Vagina (tissue), 2 donors: Measurements from ENCODE around the gene TPSB2. TPM values are rescaled to one million over a fixed set of nuclear protein-coding genes. Genes with fewer than 3 reads are reported as not detected.
"Not testable (repeated sequence)": the region's sequence is repeated elsewhere in the genome, so short reads cannot be mapped to it uniquely, and the experiment has no call there.

Experiments used
- DNase-seq, 2 donors: peaks; one replicate each; pipeline ENCODE4 v3.0.0-alpha.2; 2017; ENCODE audit errors: extremely low spot score in 2 of 2
- H3K27ac ChIP-seq: fragments of 200-600 bp; sonication (generic); one replicate; pipeline ENCODE4 v1.5.1; 2019
- H3K27me3 ChIP-seq: fragments of 200-600 bp; sonication (generic); one replicate; pipeline ENCODE4 v1.5.1; 2019
- H3K36me3 ChIP-seq, 2 donors: fragments of 200-600 bp; sonication (generic); one replicate each; pipeline ENCODE4 v1.5.1; 2017 to 2019
- H3K4me1 ChIP-seq: fragments of 200-600 bp; sonication (generic); one replicate; pipeline ENCODE4 v1.5.1; 2019
- H3K4me3 ChIP-seq, 2 donors: fragments of 200-600 bp; sonication (generic); 1 replicate in 1 of 2; 2 replicates in 1 of 2; pipeline ENCODE4 v1.5.1; 2016 to 2019
- H3K9me3 ChIP-seq: fragments of 200-600 bp; sonication (generic); one replicate; pipeline ENCODE4 v1.5.1; 2019
- CTCF ChIP-seq, 3 experiments: fragments of 450-650 bp in 2 of 3; fragments of 200-600 bp in 1 of 3; sonication (generic) in 1 of 3; IDR thresholded peaks; one replicate each; pipeline ENCODE4 v1.5.1; 2017 to 2019; ENCODE audit warnings: antibody characterized with exemption in 3 of 3, mild to moderate bottlenecking in 2 of 3, moderate library complexity in 2 of 3
- POLR2A ChIP-seq, 2 donors: fragments of 450-650 bp; IDR thresholded peaks; one replicate each; pipeline ENCODE4 v1.6.1; 2017; ENCODE audit warnings: antibody characterized with exemption in 2 of 2, mild to moderate bottlenecking in 2 of 2, moderate library complexity in 2 of 2
- POLR2AphosphoS5 ChIP-seq, 2 donors: sonication (generic); formaldehyde crosslinking; IDR thresholded peaks; one replicate each; pipeline ENCODE4 v1.9.0; 2017; ENCODE audit warnings: antibody characterized with exemption in 2 of 2, mild to moderate bottlenecking in 2 of 2, low read depth in 1 of 2; ENCODE audit not compliant: insufficient read depth in 1 of 2
- intact Hi-C: fragments of 100-400 bp; cut with DNase I; formaldehyde crosslinking; loops from one replicate; pipeline ENCODE4 v1.15.1; 2023
- total RNA-seq: library from RNA; depleted of rRNA; stranded (reverse); fragments of >200 nt; gene quantifications from one replicate; pipeline ENCODE4 v1.2.3, GENCODE V29; 2016

Gene TPSB2
- total RNA-seq, 1 donor from 2014 or later: 59.7 TPM

DNA sequence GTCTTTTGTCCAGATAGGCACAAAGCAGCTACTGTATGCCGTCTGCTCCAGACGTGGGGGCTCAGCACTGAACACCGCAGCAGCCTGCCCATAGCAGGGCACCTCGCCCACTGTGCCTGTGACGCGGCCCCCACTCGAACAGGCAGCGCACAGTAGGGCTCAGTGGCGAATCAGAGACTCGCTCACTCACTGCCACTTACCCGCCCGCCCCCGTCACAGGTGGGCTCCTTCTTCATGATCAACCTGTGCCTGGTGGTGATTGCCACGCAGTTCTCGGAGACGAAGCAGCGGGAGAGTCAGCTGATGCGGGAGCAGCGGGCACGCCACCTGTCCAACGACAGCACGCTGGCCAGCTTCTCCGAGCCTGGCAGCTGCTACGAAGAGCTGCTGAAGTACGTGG, 28.5 kb downstream of the TPSB2 start:
- H3K4me3 ChIP-seq: no peak overlapping the region
- H3K27ac ChIP-seq: no peak overlapping the region
- no peak for TF ChIP-seq POLR2A (IDR thresholded peaks at IDR 0.05)
- intact Hi-C loops: no loop called here
- DNase-seq: no peak
- H3K4me1 ChIP-seq: no peaks in the 10 kb centered on the region
- no peaks in the 10 kb centered on the region for H3K27me3 ChIP-seq
- no peaks in the 10 kb centered on the region for H3K36me3 ChIP-seq
- no peaks in the 10 kb centered on the region for H3K9me3 ChIP-seq

DNA sequence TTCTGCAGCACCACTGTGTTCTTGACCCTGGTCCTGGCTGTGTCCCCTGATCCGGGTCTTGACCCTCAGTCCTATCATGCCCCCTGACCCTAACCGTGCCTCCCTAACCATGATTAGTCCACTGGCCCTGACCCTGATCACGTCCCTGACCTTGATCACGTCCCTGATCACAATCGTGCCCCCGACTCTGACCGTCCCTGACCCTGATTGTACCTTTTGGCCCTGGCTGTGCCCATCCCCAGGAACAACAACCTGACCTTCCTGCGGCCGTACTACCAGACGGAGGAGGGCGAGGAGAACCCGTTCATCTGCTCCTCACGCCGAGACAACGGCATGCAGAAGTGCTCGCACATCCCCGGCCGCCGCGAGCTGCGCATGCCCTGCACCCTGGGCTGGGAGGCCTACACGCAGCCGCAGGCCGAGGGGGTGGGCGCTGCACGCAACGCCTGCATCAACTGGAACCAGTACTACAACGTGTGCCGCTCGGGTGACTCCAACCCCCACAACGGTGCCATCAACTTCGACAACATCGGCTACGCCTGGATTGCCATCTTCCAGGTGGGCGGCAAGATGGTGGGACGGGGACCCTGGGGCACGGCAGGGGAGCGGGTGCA, 29.9 kb downstream of the TPSB2 start:
- no peak overlapping the region for H3K4me3 ChIP-seq
- no peak for TF ChIP-seq CTCF (IDR thresholded peaks at IDR 0.05)
- TF ChIP-seq POLR2AphosphoS5 (IDR thresholded peaks at IDR 0.05; ENCODE audit: insufficient read depth in 1 of 2, low read depth in 1 of 2): no peak
- intact Hi-C loops: no loop called here
- no peaks in the 10 kb centered on the region for H3K27me3 ChIP-seq
- no peak overlapping the region for H3K27ac ChIP-seq
- no peak for DNase-seq
- H3K4me1 ChIP-seq: no peaks in the 10 kb centered on the region
- no peaks in the 10 kb centered on the region for H3K36me3 ChIP-seq
- H3K9me3 ChIP-seq: no peaks in the 10 kb centered on the region

- no peak for DNase-seq
- Histone ChIP-seq H3K27me3 (no peaks in the 10 kb centered on the region), H3K4me3 (no peak overlapping the region), H3K9me3 (no peaks in the 10 kb centered on the region), H3K4me1 (no peaks in the 10 kb centered on the region), H3K27ac (no peak overlapping the region), H3K36me3 (no peaks in the 10 kb centered on the region)
- intact Hi-C loops: no loop called here
- TF ChIP-seq CTCF (IDR thresholded peaks at IDR 0.05): no peak
- no peak for TF ChIP-seq POLR2AphosphoS5 (IDR thresholded peaks at IDR 0.05; ENCODE audit: insufficient read depth in 1 of 2, low read depth in 1 of 2)
- no peak for TF ChIP-seq POLR2A (IDR thresholded peaks at IDR 0.05)
Observed at GRCh38 chr16:1199347-1200013, 30.5 kb downstream of the TPSB2 start.

- H3K36me3 ChIP-seq, H3K4me3 ChIP-seq, H3K4me1 ChIP-seq, H3K27ac ChIP-seq, H3K27me3 ChIP-seq, intact Hi-C loops, DNase-seq, H3K9me3 ChIP-seq: not testable (repeated sequence)
Observed at GRCh38 chr16:1198671-1199346, 31.2 kb downstream of the TPSB2 start.

GRCh38 chr16:1198194-1198593, 31.8 kb downstream of the TPSB2 start:
- Histone ChIP-seq H3K27me3 (no peaks in the 10 kb centered on the region), H3K4me1 (no peaks in the 10 kb centered on the region), H3K36me3 (no peaks in the 10 kb centered on the region), H3K27ac (no peak overlapping the region), H3K4me3 (no peak overlapping the region), H3K9me3 (no peaks in the 10 kb centered on the region)
- TF ChIP-seq CTCF (IDR thresholded peaks at IDR 0.05): no peak
- TF ChIP-seq POLR2A (IDR thresholded peaks at IDR 0.05): no peak
- TF ChIP-seq POLR2AphosphoS5 (IDR thresholded peaks at IDR 0.05; ENCODE audit: insufficient read depth in 1 of 2, low read depth in 1 of 2): no peak
- DNase-seq: no peak
- intact Hi-C loops: no loop called here
